Stomach (tissue), 9 donors: ENCODE results near the gene LRP10. TPM values are rescaled to one million over a fixed set of nuclear protein-coding genes. Genes with fewer than 3 reads are reported as not detected.

ENCODE experiments used
- DNase-seq, 2 donors: peaks; one replicate each; pipeline versions ENCODE4 v3.0.0 to v3.0.0-alpha.2; 2013 to 2019
- H3K27ac ChIP-seq, 5 donors: fragments of 200-600 bp in 4 of 5; sonication (generic) in 4 of 5; one replicate each; pipeline ENCODE4 v1.5.1; 2013 to 2019; ENCODE audit warnings: mild to moderate bottlenecking in 1 of 5, moderate library complexity in 1 of 5
- H3K27me3 ChIP-seq, 3 donors: fragments of 200-600 bp; sonication (generic); one replicate each; pipeline ENCODE4 v1.5.1; 2017 to 2019; ENCODE audit warnings: mixed run types in 1 of 3
- H3K36me3 ChIP-seq, 4 donors: fragments of 200-600 bp; sonication (generic); 1 replicate in 3 of 4; 2 replicates in 1 of 4; pipeline ENCODE4 v1.5.1; 2016 to 2019
- H3K4me1 ChIP-seq, 4 donors: fragments of 200-600 bp; sonication (generic); one replicate each; pipeline ENCODE4 v1.5.1; 2016 to 2019
- H3K4me3 ChIP-seq, 4 donors: fragments of 200-600 bp; sonication (generic) in 3 of 4; one replicate each; pipeline ENCODE4 v1.5.1; 2016 to 2019; ENCODE audit warnings: mild to moderate bottlenecking in 1 of 4
- H3K9me3 ChIP-seq, 4 donors: fragments of 200-600 bp; sonication (generic); one replicate each; pipeline ENCODE4 v1.5.1; 2016 to 2019
- EP300 ChIP-seq: sonication (generic); formaldehyde crosslinking; IDR thresholded peaks from one replicate; pipeline ENCODE4 v1.6.1; 2017; ENCODE audit warnings: antibody characterized with exemption
- POLR2A ChIP-seq, 4 donors: fragments of 450-650 bp; IDR thresholded peaks; one replicate each; pipeline ENCODE4 v1.6.1; 2016; ENCODE audit warnings: antibody characterized with exemption in 4 of 4, control low read depth in 2 of 4, mild to moderate bottlenecking in 1 of 4, moderate library complexity in 1 of 4
- POLR2AphosphoS5 ChIP-seq, 3 donors: sonication (generic); formaldehyde crosslinking; IDR thresholded peaks; one replicate each; pipeline ENCODE4 v1.6.1; 2016; ENCODE audit warnings: antibody characterized with exemption in 3 of 3
- WGBS, 5 donors: extraction: QIAGEN DNeasy Blood & Tissue Kit in 3 of 5; methylation state at CpG; one replicate each; pipeline versions ENCODE4 v1.1.5 to v1.1.7; 2013 to 2018; 5-methylcytosine and 5-hydroxymethylcytosine counted together
- intact Hi-C: fragments of 100-400 bp; cut with DNase I; formaldehyde crosslinking; loops from one replicate; pipeline ENCODE4 v1.15.1; 2023; ENCODE audit warnings: low total_unique reads
- polyA plus RNA-seq, 3 donors: library from polyadenylated mRNA; stranded (reverse); fragments of 200-250 nt; gene quantifications; one replicate each; pipeline ENCODE4 v1.2.3, GENCODE V29; 2013
- total RNA-seq, 5 donors: library from RNA; depleted of rRNA; stranded (reverse); fragments of >200 nt; gene quantifications; one replicate each; pipeline versions ENCODE4 v1.1.0 to v1.2.3, GENCODE V29; 2014 to 2016
- TF ChIP-seq, protein P1 (sequence below), 7 experiments: fragments of 450-650 bp in 4 of 7; fragments of 200-600 bp in 3 of 7; sonication (generic) in 3 of 7; IDR thresholded peaks; one replicate each; pipeline ENCODE4 v1.5.1; 2016 to 2019; ENCODE audit warnings: antibody characterized with exemption in 7 of 7, control low read depth in 2 of 7, mild to moderate bottlenecking in 1 of 7
- donor health status: healthy with polysubstance abuse.
- donor health status: Bipolar disorder and iron deficiency.
- donor health status: healthy.

Gene LRP10
- total and polyA plus RNA-seq, 8 donors: 25.1 to 277 (median 63.6) TPM

GRCh38 chr14:22905627-22906026 lies 34.1 kb downstream of the LRP10 start:
- no peaks in the 10 kb centered on the region for H3K9me3 ChIP-seq
- H3K4me3 ChIP-seq: no peak overlapping the region
- intact Hi-C loops: no loop called here
- DNase-seq: no peak
- H3K27me3 ChIP-seq: no peaks in the 10 kb centered on the region
- peaks cover 93 to 100% (median 98%) of the 10 kb centered on the region in 4 donors for H3K36me3 ChIP-seq
- H3K4me1 ChIP-seq: peaks cover 9 to 21% (median 13%) of the 10 kb centered on the region in 4 donors
- TF ChIP-seq POLR2A (IDR thresholded peaks at IDR 0.05) (no peak), EP300 (no peak), POLR2AphosphoS5 (IDR thresholded peaks at IDR 0.05) (no peak)
- TF ChIP-seq, protein P1, sequence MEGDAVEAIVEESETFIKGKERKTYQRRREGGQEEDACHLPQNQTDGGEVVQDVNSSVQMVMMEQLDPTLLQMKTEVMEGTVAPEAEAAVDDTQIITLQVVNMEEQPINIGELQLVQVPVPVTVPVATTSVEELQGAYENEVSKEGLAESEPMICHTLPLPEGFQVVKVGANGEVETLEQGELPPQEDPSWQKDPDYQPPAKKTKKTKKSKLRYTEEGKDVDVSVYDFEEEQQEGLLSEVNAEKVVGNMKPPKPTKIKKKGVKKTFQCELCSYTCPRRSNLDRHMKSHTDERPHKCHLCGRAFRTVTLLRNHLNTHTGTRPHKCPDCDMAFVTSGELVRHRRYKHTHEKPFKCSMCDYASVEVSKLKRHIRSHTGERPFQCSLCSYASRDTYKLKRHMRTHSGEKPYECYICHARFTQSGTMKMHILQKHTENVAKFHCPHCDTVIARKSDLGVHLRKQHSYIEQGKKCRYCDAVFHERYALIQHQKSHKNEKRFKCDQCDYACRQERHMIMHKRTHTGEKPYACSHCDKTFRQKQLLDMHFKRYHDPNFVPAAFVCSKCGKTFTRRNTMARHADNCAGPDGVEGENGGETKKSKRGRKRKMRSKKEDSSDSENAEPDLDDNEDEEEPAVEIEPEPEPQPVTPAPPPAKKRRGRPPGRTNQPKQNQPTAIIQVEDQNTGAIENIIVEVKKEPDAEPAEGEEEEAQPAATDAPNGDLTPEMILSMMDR (IDR thresholded peaks at IDR 0.05): no peak
- 91 to 95% (median 94%) methylated on average over 4 of the region's 4 CpGs for WGBS, 5 donors
- no peak overlapping the region for H3K27ac ChIP-seq

GRCh38 chr14:22906073-22906472 lies 34.5 kb downstream of the LRP10 start:
- no peaks in the 10 kb centered on the region for H3K27me3 ChIP-seq
- TF ChIP-seq POLR2A (IDR thresholded peaks at IDR 0.05) (no peak), POLR2AphosphoS5 (IDR thresholded peaks at IDR 0.05) (no peak), EP300 (no peak)
- TF ChIP-seq, protein P1 (IDR thresholded peaks at IDR 0.05): no peak
- peaks cover 9 to 26% (median 15%) of the 10 kb centered on the region in 4 donors for H3K4me1 ChIP-seq
- H3K4me3 ChIP-seq: no peak overlapping the region
- intact Hi-C loops: no loop called here
- H3K9me3 ChIP-seq: no peaks in the 10 kb centered on the region
- peaks cover 93 to 100% (median 98%) of the 10 kb centered on the region in 4 donors for H3K36me3 ChIP-seq
- no peak for DNase-seq
- no peak overlapping the region for H3K27ac ChIP-seq
- WGBS, 5 donors: 96 to 98% (median 98%) methylated on average over 20 of the region's 20 CpGs

GRCh38 chr14:22907429-22907828 lies 35.9 kb downstream of the LRP10 start:
- 85 to 93% (median 92%) methylated on average over 3 of the region's 3 CpGs for WGBS, 5 donors
- Histone ChIP-seq H3K27ac (no peak overlapping the region), H3K27me3 (no peaks in the 10 kb centered on the region), H3K9me3 (no peaks in the 10 kb centered on the region), H3K4me3 (no peak overlapping the region), H3K4me1 (peaks cover 9 to 38% (median 24%) of the 10 kb centered on the region in 4 donors), H3K36me3 (peaks cover 82 to 100% (median 93%) of the 10 kb centered on the region in 4 donors)
- TF ChIP-seq POLR2AphosphoS5 (IDR thresholded peaks at IDR 0.05) (no peak), EP300 (no peak), POLR2A (IDR thresholded peaks at IDR 0.05) (no peak)
- TF ChIP-seq, protein P1 (IDR thresholded peaks at IDR 0.05): no peak
- intact Hi-C loops: no loop called here
- DNase-seq: no peak

DNA sequence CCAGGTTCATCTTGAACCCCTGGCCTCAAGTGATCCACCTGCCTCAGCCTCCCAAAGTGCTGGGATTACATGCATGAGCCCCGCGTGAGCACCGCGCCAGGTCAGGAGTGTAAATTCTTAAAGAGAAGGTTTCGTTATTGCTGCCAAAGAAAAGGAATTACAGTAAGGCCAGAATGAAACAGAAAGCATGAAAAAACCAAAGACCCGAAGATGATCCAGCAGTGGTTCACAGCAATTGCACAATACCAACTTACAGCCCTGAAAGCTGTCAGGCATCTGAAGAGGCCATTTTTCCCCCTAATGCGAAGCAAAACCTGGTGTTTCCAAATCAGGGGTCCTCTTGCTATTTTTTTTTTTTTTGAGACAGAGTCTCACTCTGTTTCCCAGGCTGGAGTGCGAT lies 37.1 kb downstream of the LRP10 start:
- 83 to 93% (median 86%) methylated on average over 8 of the region's 8 CpGs for WGBS, 5 donors
- Histone ChIP-seq H3K27me3 (no peaks in the 10 kb centered on the region), H3K4me1 (peaks cover 6 to 38% (median 20%) of the 10 kb centered on the region in 4 donors), H3K27ac (peak overlapping the region in 1 of 5 donors; percentile 10), H3K36me3 (peaks cover 71 to 93% (median 83%) of the 10 kb centered on the region in 4 donors), H3K4me3 (no peak overlapping the region), H3K9me3 (no peaks in the 10 kb centered on the region)
- DNase-seq: no peak
- TF ChIP-seq, protein P1 (IDR thresholded peaks at IDR 0.05): no peak
- TF ChIP-seq POLR2AphosphoS5 (IDR thresholded peaks at IDR 0.05) (no peak), POLR2A (IDR thresholded peaks at IDR 0.05) (no peak), EP300 (no peak)
- intact Hi-C loops: no loop called here
